HG02943 (cell line): ENCODE results near the gene CBX7.

ENCODE experiments used
- ATAC-seq: cut with Tn5 transposase; IDR thresholded peaks from one replicate; pipeline ENCODE4 v1.9.1; 2021; ENCODE audit warnings: mild to moderate bottlenecking, low read depth, moderate library complexity; ENCODE audit not compliant: unreplicated experiment

The CBX7 gene

GRCh38 chr22:39148026-39148726 lies 4.3 kb downstream of the CBX7 start:
- no peak for ATAC-seq

- no peak for ATAC-seq
Observed at GRCh38 chr22:39147335-39148025, 5.0 kb downstream of the CBX7 start.

- no peak for ATAC-seq
Observed at GRCh38 chr22:39146256-39147101, 6.0 kb downstream of the CBX7 start.

GRCh38 chr22:39144101-39144767 lies 8.2 kb downstream of the CBX7 start:
- no peak for ATAC-seq

- ATAC-seq: no peak
Observed at GRCh38 chr22:39142088-39142680, 10.3 kb downstream of the CBX7 start.

- no peak for ATAC-seq
Observed at GRCh38 chr22:39139933-39140332, 12.5 kb downstream of the CBX7 start.

GRCh38 chr22:39138357-39138997 lies 14.0 kb downstream of the CBX7 start:
- no peak for ATAC-seq

- no peak for ATAC-seq
Observed at GRCh38 chr22:39136317-39136716, 16.2 kb downstream of the CBX7 start.

GRCh38 chr22:39135092-39135896 lies 17.2 kb downstream of the CBX7 start:
- no peak for ATAC-seq

- no peak for ATAC-seq
Observed at GRCh38 chr22:39134366-39135091, 18.0 kb downstream of the CBX7 start.

- ATAC-seq: no peak
Observed at GRCh38 chr22:39133871-39134270, 18.6 kb downstream of the CBX7 start.

- no peak for ATAC-seq
Observed at GRCh38 chr22:39132871-39133524, 19.5 kb downstream of the CBX7 start.

GRCh38 chr22:39132281-39132680 lies 20.2 kb downstream of the CBX7 start:
- ATAC-seq: no peak

- no peak for ATAC-seq
Observed at GRCh38 chr22:39130892-39131855, 21.3 kb downstream of the CBX7 start.

- ATAC-seq: no peak
Observed at GRCh38 chr22:39130152-39130704, 22.3 kb downstream of the CBX7 start.

- no peak for ATAC-seq
Observed at GRCh38 chr22:39129746-39130145, 22.7 kb downstream of the CBX7 start.
